ENCODE results near the gene KCNAB2. TPM values are rescaled to one million over a fixed set of nuclear protein-coding genes. Genes with fewer than 3 reads are reported as not detected.

KCNAB2 gene
- total RNA-seq (143 and 158 TPM in 2 replicates), polyA plus RNA-seq (90.7 and 111 TPM in 2 replicates), polyA minus RNA-seq (43.6 and 74.1 TPM in 2 replicates)
- total RNA-seq (2013), result 28.6 TPM

- H3K27me3 Mint-ChIP-seq, result no peaks in the 10 kb centered on the region
- no peak for TF ChIP-seq EZH2 (IDR thresholded peaks at IDR 0.05; ENCODE audit: borderline replicate concordance, insufficient read depth, low read depth, low read length, poor library complexity, severe bottlenecking)
- TF ChIP-seq CTCF (IDR thresholded peaks at IDR 0.05), result no peak
These were observed at the start of gene KCNAB2 for GRCh38 chr1:6045561-6045960. Gene KCNAB2, plus strand, starts transcription at chr1:6045888. Its CDS starts 5,649 bp downstream, at chr1:6051537.

GRCh38 chr1:5996641-5997270 lies 48.9 kb upstream of the KCNAB2 start:
- Histone ChIP-seq H2AFZ (ENCODE audit: insufficient read depth, low read depth, low read length, poor library complexity, severe bottlenecking) (no peak overlapping the region), H3K9me3 (ENCODE audit: control extremely low read depth in 1 of 3, control insufficient read depth in 2 of 3, insufficient read depth in 1 of 3, low read length in 2 of 3) (peaks cover 0 to 5% (median 0%) of the 10 kb centered on the region in 3 donors), H3K27ac (ENCODE audit: low read length in 2 of 2) (no peak overlapping the region), H3K79me2 (ENCODE audit: control insufficient read depth, insufficient read depth, low read length) (peaks cover 90% of the 10 kb centered on the region), H3K36me3 (replicated peaks in 1 of 2; ENCODE audit: control extremely low read depth in 1 of 2, control insufficient read depth in 1 of 2, extremely low read depth in 1 of 2, insufficient read depth in 2 of 2, low read length in 1 of 2) (no peaks in the 10 kb centered on the region), H3K9ac (ENCODE audit: low read length) (no peak overlapping the region), H3K27me3 (replicated peaks in 1 of 4; ENCODE audit: control extremely low read depth in 1 of 4, control insufficient read depth in 3 of 4, insufficient read depth in 4 of 4, low read length in 3 of 4) (no peaks in the 10 kb centered on the region), H3K4me3 (ENCODE audit: control extremely low read depth in 1 of 5, extremely low read depth in 1 of 5, insufficient read depth in 1 of 5, low read depth in 2 of 5, low read length in 4 of 5) (no peak overlapping the region), H3K4me2 (replicated peaks; ENCODE audit: low read depth, low read length, poor library complexity, severe bottlenecking) (no peak overlapping the region), H3K4me1 (ENCODE audit: control insufficient read depth in 2 of 2, insufficient read depth in 2 of 2, low read length in 2 of 2) (peaks cover 21 to 23% of the 10 kb centered on the region in 2 donors), H4K20me1 (ENCODE audit: control insufficient read depth, insufficient read depth, low read length, poor library complexity, severe bottlenecking) (peaks cover 37% of the 10 kb centered on the region)
- no peaks in the 10 kb centered on the region for H3K9me3 Mint-ChIP-seq (ENCODE audit: insufficient read depth)
- H3K4me1 Mint-ChIP-seq, result peaks cover 21% of the 10 kb centered on the region
- intact Hi-C loops (cut with micrococcal nuclease), result loop anchor here (10.0 kb wide), 2 partner anchors 788 to 1788 kb away; partner anchors contain the start of genes CAMTA1 and PER3
- H3K27ac Mint-ChIP-seq, result no peak overlapping the region
- no peaks in the 10 kb centered on the region for H3K27me3 Mint-ChIP-seq
- no peak overlapping the region for H3K4me3 Mint-ChIP-seq
- ChIA-PET CTCF (no interaction called here), POLR2A (no interaction called here)
- TF ChIP-seq CTCF (IDR thresholded peaks at IDR 0.05), result no peak
- no peak for TF ChIP-seq EZH2 (IDR thresholded peaks at IDR 0.05; ENCODE audit: borderline replicate concordance, insufficient read depth, low read depth, low read length, poor library complexity, severe bottlenecking)
- DNase-seq (no peak), ATAC-seq (ENCODE audit: low read depth) (no peak)
- 95% methylated on average over 15 of the region's 16 CpGs for WGBS (ENCODE audit: insufficient coverage)

More at GRCh38 chr1:6045561-6045960, at the start of gene KCNAB2:
- no peaks in the 10 kb centered on the region for H3K4me1 Mint-ChIP-seq
- Histone ChIP-seq H3K4me2 (replicated peaks; ENCODE audit: low read depth, low read length, poor library complexity, severe bottlenecking) (no peak within 1 kb of the TSS), H3K4me3 (ENCODE audit: control extremely low read depth in 1 of 5, extremely low read depth in 1 of 5, insufficient read depth in 1 of 5, low read depth in 2 of 5, low read length in 4 of 5) (no peak within 1 kb of the TSS), H3K27me3 (replicated peaks in 1 of 4; ENCODE audit: control extremely low read depth in 1 of 4, control insufficient read depth in 3 of 4, insufficient read depth in 4 of 4, low read length in 3 of 4) (no peaks in the 10 kb centered on the region), H3K27ac (ENCODE audit: low read length in 2 of 2) (no peak within 1 kb of the TSS), H4K20me1 (ENCODE audit: control insufficient read depth, insufficient read depth, low read length, poor library complexity, severe bottlenecking) (peaks cover 93% of the 10 kb centered on the region), H3K9me3 (ENCODE audit: control extremely low read depth in 1 of 3, control insufficient read depth in 2 of 3, insufficient read depth in 1 of 3, low read length in 2 of 3) (no peaks in the 10 kb centered on the region), H3K9ac (ENCODE audit: low read length) (no peak within 1 kb of the TSS), H3K4me1 (ENCODE audit: control insufficient read depth in 2 of 2, insufficient read depth in 2 of 2, low read length in 2 of 2) (no peaks in the 10 kb centered on the region), H2AFZ (ENCODE audit: insufficient read depth, low read depth, low read length, poor library complexity, severe bottlenecking) (no peak within 1 kb of the TSS), H3K79me2 (ENCODE audit: control insufficient read depth, insufficient read depth, low read length) (peaks cover 32% of the 10 kb centered on the region), H3K36me3 (replicated peaks in 1 of 2; ENCODE audit: control extremely low read depth in 1 of 2, control insufficient read depth in 1 of 2, extremely low read depth in 1 of 2, insufficient read depth in 2 of 2, low read length in 1 of 2) (peaks cover 0 to 62% of the 10 kb centered on the region in 2 experiments)
- 92% methylated on average over 14 of the region's 15 CpGs for WGBS (ENCODE audit: insufficient coverage)
- H3K4me3 Mint-ChIP-seq, result no peak within 1 kb of the TSS
- intact Hi-C loops (cut with micrococcal nuclease), result no loop called here
- H3K27ac Mint-ChIP-seq, result no peak within 1 kb of the TSS
- no peaks in the 10 kb centered on the region for H3K9me3 Mint-ChIP-seq (ENCODE audit: insufficient read depth)
- no peak for DNase-seq
- ChIA-PET POLR2A (no interaction called here), CTCF (no interaction called here)
- ATAC-seq (ENCODE audit: low read depth), result no peak
